ENCODE measurements around the gene TNFRSF14.
"Not testable (repeated sequence)": the region's sequence is repeated elsewhere in the genome, so short reads cannot be mapped to it uniquely, and the experiment has no call there.

The TNFRSF14 gene

GRCh38 chr1:2540816-2541492, 15.2 kb upstream of the TNFRSF14 start:
- no peak for DNase-seq

GRCh38 chr1:2541619-2542245, 14.4 kb upstream of the TNFRSF14 start:
- no peak for DNase-seq

- DNase-seq = no peak
Observed at GRCh38 chr1:2542246-2542915, 13.8 kb upstream of the TNFRSF14 start.

DNA sequence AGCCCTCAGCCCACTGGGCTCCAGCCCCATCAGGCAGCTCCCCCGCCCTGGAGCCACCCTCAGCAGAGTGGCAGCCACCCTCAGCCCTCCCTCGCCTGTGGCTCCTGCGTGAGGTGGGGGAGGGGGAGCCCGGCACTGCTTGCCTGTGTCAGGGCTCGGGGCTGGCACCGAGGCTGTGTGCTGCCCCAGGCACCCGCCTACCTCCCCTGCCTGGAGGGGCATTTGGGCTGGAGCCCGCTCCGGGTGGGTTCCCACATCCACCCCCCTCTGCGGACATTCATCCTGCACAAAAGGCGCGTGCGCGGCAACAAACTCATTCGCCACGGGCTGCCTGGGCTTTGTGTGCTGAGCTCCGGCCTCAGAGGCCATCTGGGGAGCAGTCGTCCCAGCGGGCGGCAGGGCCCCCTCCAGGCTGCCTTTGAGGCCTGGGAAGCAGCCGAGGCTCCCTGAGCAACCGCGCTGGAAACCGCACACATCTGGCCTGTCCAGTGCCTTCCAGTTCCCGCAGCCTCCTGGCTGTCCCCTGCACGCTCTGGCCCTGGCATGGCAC, 12.6 kb upstream of the TNFRSF14 start:
- no peak for DNase-seq

- DNase-seq = no peak
Observed at GRCh38 chr1:2544093-2544874, 11.9 kb upstream of the TNFRSF14 start.

- DNase-seq = no peak
Observed at GRCh38 chr1:2544875-2545640, 11.1 kb upstream of the TNFRSF14 start.

GRCh38 chr1:2545754-2546514, 10.2 kb upstream of the TNFRSF14 start:
- DNase-seq = peak; percentile 61

DNA sequence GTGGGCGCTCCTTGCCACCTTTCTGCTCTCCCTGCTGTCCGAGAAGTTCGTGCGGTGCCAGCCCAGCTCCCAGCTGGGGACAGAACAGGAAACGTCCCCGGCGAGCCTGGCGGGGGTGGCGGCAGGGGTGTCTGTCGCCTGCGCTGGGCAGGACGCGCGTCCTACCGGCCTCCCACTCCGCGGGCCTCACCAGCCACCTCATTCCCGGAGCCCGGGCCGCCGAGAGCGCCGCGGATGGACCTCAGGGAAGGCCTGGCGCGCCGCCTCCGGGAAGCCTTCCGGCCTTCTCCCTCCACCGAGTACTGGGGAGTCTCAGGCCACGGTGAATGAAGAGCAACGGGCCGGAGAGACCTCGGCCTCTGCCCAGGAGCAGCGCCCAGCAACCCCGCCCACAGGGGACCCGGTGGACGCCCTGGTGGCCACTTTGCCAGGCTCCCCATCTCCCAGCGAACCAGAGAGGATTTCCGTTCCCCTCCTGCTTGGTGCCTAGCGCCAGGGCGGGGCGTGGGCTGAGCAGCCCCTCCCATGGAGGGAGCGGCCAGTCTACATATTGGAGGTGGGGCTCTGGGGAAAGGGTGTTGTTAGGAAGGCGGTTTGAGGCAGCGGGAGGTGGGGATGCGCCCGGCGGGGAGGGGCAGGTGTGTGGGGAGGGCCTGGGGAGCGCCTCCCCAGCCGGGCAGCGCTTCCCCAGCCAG, 9.5 kb upstream of the TNFRSF14 start:
- DNase-seq = peak; percentile 76

GRCh38 chr1:2547210-2548067, 8.7 kb upstream of the TNFRSF14 start:
- DNase-seq = no peak

GRCh38 chr1:2548068-2548589, 8.0 kb upstream of the TNFRSF14 start:
- peak; percentile 33 for DNase-seq

DNA sequence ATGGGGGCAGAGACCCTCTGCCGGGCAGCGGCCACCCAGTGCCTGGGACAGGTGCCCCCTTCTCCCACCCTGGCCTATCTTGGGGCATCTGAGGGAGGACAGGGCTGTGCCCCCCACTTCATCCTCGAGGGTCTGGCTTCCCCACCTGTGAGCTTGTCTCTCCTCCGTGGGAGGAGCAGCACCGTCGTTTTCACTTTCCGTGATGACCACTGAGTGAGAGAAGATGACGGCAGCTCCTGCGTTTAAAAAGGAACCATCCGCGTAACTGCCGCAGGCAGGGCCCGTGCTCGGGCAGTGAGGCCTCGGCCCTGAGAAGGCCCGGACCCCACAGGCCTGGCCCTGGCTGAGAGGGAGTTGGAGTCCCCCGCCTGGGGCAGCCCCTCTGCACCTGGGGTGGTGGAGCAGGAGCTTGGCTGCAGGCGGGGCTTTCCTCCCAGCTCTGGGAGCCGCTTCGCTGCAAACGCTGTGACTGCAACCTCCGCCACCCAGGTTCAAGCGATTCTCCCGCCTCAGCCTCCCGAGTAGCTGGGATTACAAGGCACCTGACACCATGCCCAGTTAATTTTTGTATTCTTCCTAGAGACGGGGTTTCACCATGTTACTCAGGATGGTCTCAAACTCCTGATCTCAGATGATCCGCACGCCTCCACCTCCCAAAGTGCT, 6.7 kb upstream of the TNFRSF14 start:
- DNase-seq = not testable (repeated sequence)

DNA sequence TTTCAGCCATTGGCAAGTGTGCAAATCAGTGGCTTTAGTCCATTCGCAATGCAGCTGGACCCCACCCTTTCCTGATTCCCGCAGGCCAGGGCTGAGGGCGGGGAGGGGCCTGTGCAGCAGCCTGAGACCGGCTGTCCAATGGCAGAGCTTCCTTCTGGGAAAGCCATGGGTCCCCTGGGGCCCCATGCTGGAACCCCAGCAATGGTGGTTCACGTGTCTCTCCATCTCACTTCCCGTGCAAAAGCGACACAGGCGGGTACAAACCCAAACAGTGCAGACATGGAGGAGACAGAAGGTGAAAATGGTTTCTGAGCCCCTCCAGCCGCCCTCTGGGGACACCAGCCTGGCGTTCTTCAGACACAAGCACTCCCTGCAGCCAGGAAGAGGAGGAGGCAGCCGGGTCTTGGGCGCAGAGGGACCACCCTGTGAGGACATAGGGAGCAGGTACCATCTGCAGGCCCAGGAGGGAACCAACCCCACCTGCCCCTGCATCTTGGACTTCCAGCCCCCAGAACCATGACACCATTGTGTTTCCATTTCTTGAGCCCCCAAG, 5.8 kb upstream of the TNFRSF14 start:
- DNase-seq = not testable (repeated sequence)

GRCh38 chr1:2551544-2551943, 4.6 kb upstream of the TNFRSF14 start:
- not testable (repeated sequence) for DNase-seq

DNA sequence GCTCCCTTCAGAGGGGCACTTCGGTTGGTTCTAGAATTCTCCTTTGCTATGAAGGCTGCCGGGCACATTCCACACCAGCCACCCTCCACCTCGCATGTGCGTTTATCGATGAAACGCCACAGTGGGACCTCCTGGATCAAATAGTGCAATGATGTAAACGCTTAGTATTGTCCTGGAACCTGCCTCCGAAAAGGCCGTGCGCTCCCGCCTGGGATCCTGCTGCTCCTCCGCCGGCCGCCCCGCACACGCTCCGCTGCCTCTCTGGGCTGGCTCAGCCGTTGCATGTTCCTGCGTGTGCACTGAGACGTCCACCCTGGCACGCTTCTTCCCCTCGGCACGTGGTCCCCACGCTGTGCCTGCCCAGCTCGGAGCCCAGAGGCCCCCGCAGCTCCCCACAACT, 4.0 kb upstream of the TNFRSF14 start:
- no peak for DNase-seq

GRCh38 chr1:2553076-2553475, 3.1 kb upstream of the TNFRSF14 start:
- not testable (repeated sequence) for DNase-seq

DNA sequence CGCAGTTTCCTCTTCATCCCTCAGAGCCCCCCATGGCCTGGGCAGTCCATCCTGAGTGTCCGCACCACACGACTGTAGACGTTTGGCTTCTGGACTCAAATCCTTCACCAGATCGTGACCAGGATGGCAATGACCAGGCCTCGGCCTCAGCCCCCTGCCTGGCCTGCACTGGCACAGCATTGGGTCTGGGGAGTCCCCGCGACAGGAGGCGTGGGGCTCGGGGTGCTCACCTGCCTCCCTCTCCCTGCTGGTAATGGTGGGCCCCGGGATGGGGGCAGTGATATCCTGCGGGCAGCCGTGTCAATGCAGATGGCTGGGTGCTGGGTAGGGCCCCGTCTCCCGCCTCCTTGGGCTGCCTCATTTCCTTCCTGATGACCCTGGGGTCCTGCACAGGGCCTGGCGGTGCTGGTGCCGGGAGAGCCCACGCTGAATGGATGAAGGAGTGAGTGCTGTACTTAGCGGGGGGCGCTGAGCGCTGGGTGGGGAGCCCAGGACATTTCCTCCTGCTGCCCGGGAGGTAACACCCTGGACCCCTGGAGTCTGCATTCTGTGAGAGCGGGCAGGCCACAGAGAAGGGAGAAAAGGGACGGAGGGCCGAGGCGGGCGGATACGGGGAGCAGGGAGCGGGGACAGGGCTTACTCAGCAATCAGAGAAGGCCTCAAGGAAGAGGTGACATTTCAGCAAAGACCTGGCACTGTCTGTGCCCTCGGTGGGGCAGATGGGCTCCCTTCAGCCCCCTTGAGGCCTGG, 2.1 kb upstream of the TNFRSF14 start:
- DNase-seq = no peak

GRCh38 chr1:2554621-2555387, 1.4 kb upstream of the TNFRSF14 start:
- no peak for DNase-seq

Data from NCI-H1436 treated with DMSO at 0.1 percent for 48 hours (cell line).